Stimulated activated CD4-positive, alpha-beta T cell treated with anti-CD3 and anti-CD28 coated beads, Interleukin-1b, Interleukin-23, amount 100 ng/mL, for 1 hour (primary cell): Measurements from ENCODE around the gene RFPL3.
"Not testable (repeated sequence)": the region's sequence is repeated elsewhere in the genome, so short reads cannot be mapped to it uniquely, and the experiment has no call there.

Experiments used
- DNase-seq, 2 donors: peaks; one replicate each; pipeline ENCODE4 v3.0.0-alpha.2; 2020; ENCODE audit warnings: low read depth in 2 of 2

The RFPL3 gene

GRCh38 chr22:32331236-32331917 is 26.3 kb upstream of the RFPL3 start:
- no peak for DNase-seq

- DNase-seq = no peak
Observed at GRCh38 chr22:32331918-32332725, 25.5 kb upstream of the RFPL3 start.

GRCh38 chr22:32333141-32333768 is 24.4 kb upstream of the RFPL3 start:
- no peak for DNase-seq

GRCh38 chr22:32333769-32334659 is 23.7 kb upstream of the RFPL3 start:
- DNase-seq = no peak

- DNase-seq = no peak
Observed at GRCh38 chr22:32334660-32335365, 22.9 kb upstream of the RFPL3 start.

- no peak for DNase-seq
Observed at GRCh38 chr22:32335471-32335870, 22.2 kb upstream of the RFPL3 start.

- no peak for DNase-seq
Observed at GRCh38 chr22:32336121-32336603, 21.5 kb upstream of the RFPL3 start.

GRCh38 chr22:32336771-32337424 is 20.8 kb upstream of the RFPL3 start:
- no peak for DNase-seq

- DNase-seq = not testable (repeated sequence)
Observed at GRCh38 chr22:32337425-32337824, 20.2 kb upstream of the RFPL3 start.

- no peak for DNase-seq
Observed at GRCh38 chr22:32338757-32339156, 18.9 kb upstream of the RFPL3 start.

- no peak for DNase-seq
Observed at GRCh38 chr22:32339190-32340012, 18.3 kb upstream of the RFPL3 start.

- DNase-seq = no peak
Observed at GRCh38 chr22:32340411-32340810, 17.3 kb upstream of the RFPL3 start.

- no peak for DNase-seq
Observed at GRCh38 chr22:32341122-32341740, 16.4 kb upstream of the RFPL3 start.

GRCh38 chr22:32342977-32343376 is 14.7 kb upstream of the RFPL3 start:
- no peak for DNase-seq

GRCh38 chr22:32343941-32344340 is 13.7 kb upstream of the RFPL3 start:
- DNase-seq = no peak

GRCh38 chr22:32348031-32348611 is 9.5 kb upstream of the RFPL3 start:
- DNase-seq = no peak

GRCh38 chr22:32351875-32352274 is 5.8 kb upstream of the RFPL3 start:
- not testable (repeated sequence) for DNase-seq

GRCh38 chr22:32352681-32353080 is 5.0 kb upstream of the RFPL3 start:
- no peak for DNase-seq

GRCh38 chr22:32353292-32353691 is 4.4 kb upstream of the RFPL3 start:
- no peak for DNase-seq
